Hepatocyte (in vitro differentiated cells): Measurements from ENCODE around the gene SCRT2. TPM values are rescaled to one million over a fixed set of nuclear protein-coding genes. Genes with fewer than 3 reads are reported as not detected.

Source experiments
- DNase-seq: peaks from one replicate; pipeline ENCODE4 v3.0.0-alpha.2; 2016; ENCODE audit warnings: low spot score
- H2AFZ ChIP-seq: fragments of 200-600 bp; sonication (generic); 2 replicates; pipeline ENCODE4 v1.6.0; 2016; ENCODE audit warnings: antibody characterized with exemption, mild to moderate bottlenecking
- H3K27ac ChIP-seq: fragments of 200-600 bp; sonication (generic); 2 replicates; pipeline ENCODE4 v1.5.1; 2016; ENCODE audit warnings: mild to moderate bottlenecking
- H3K27me3 ChIP-seq: fragments of 200-600 bp; sonication (generic); 2 replicates; pipeline ENCODE4 v1.6.1; 2016
- H3K36me3 ChIP-seq: fragments of 200-600 bp; sonication (generic); replicated peaks from 2 replicates; pipeline ENCODE4 v1.5.1; 2016; ENCODE audit warnings: low read depth; ENCODE audit not compliant: insufficient read depth
- H3K4me1 ChIP-seq: fragments of 200-600 bp; sonication (generic); 2 replicates; pipeline ENCODE4 v1.5.1; 2016; ENCODE audit warnings: mild to moderate bottlenecking, moderate library complexity; ENCODE audit not compliant: insufficient read depth
- H3K4me2 ChIP-seq: fragments of 200-600 bp; sonication (generic); 2 replicates; pipeline ENCODE4 v1.6.0; 2016
- H3K4me3 ChIP-seq: fragments of 200-600 bp; sonication (generic); 2 replicates; pipeline ENCODE4 v1.5.1; 2016; ENCODE audit warnings: mild to moderate bottlenecking
- H3K79me2 ChIP-seq: fragments of 200-600 bp; sonication (generic); 2 replicates; pipeline ENCODE4 v1.6.0; 2017; ENCODE audit warnings: mild to moderate bottlenecking
- H3K9me2 ChIP-seq: fragments of 200-600 bp; sonication (generic); replicated peaks from 2 replicates; pipeline ENCODE4 v1.6.0; 2017; ENCODE audit warnings: mild to moderate bottlenecking; ENCODE audit not compliant: insufficient read depth
- H3K9me3 ChIP-seq: fragments of 200-600 bp; sonication (generic); 2 replicates; pipeline ENCODE4 v1.5.1; 2016; ENCODE audit warnings: low read depth, mild to moderate bottlenecking
- H4K20me1 ChIP-seq: fragments of 200-600 bp; sonication (generic); 2 replicates; pipeline ENCODE4 v1.6.0; 2016; ENCODE audit warnings: mild to moderate bottlenecking; ENCODE audit not compliant: insufficient read depth, poor library complexity, severe bottlenecking
- EZH2 ChIP-seq: fragments of 200-600 bp; sonication (generic); IDR thresholded peaks from 2 replicates; pipeline ENCODE4 v1.6.1; 2016; ENCODE audit warnings: antibody characterized with exemption, mild to moderate bottlenecking, borderline replicate concordance
- EZH2phosphoT487 ChIP-seq: fragments of 200-600 bp; sonication (generic); IDR thresholded peaks from one replicate; pipeline ENCODE4 v1.6.1; 2018; ENCODE audit warnings: antibody characterized with exemption, mild to moderate bottlenecking, low read depth, moderate library complexity; ENCODE audit not compliant: unreplicated experiment, severe bottlenecking
- WGBS: methylation state at CpG from one replicate; pipeline ENCODE4 v1.1.6; 2016; ENCODE audit warnings: low lambda C conversion rate; ENCODE audit errors: missing lambda C conversion rate; 5-methylcytosine and 5-hydroxymethylcytosine counted together
- polyA plus RNA-seq: library from polyadenylated mRNA; unstranded; fragments of >200 nt; fragmentation: Nextera tagmentation; extraction: Ambion mirVana; gene quantifications from 2 replicates; pipeline ENCODE4 v1.2.1, GENCODE V29; 2016
- total RNA-seq: library from RNA; depleted of rRNA; stranded (reverse); fragments of >200 nt; gene quantifications from 2 replicates; pipeline ENCODE4 v1.2.3, GENCODE V29; 2014
- TF ChIP-seq, protein P1 (sequence below): fragments of 200-600 bp; sonication (generic); IDR thresholded peaks from 2 replicates; pipeline ENCODE4 v1.5.1; 2016; ENCODE audit warnings: antibody characterized with exemption, mild to moderate bottlenecking; ENCODE audit not compliant: poor library complexity

The SCRT2 gene
- total and polyA plus RNA-seq, 2 experiments from 2014 or later: not detected

DNA sequence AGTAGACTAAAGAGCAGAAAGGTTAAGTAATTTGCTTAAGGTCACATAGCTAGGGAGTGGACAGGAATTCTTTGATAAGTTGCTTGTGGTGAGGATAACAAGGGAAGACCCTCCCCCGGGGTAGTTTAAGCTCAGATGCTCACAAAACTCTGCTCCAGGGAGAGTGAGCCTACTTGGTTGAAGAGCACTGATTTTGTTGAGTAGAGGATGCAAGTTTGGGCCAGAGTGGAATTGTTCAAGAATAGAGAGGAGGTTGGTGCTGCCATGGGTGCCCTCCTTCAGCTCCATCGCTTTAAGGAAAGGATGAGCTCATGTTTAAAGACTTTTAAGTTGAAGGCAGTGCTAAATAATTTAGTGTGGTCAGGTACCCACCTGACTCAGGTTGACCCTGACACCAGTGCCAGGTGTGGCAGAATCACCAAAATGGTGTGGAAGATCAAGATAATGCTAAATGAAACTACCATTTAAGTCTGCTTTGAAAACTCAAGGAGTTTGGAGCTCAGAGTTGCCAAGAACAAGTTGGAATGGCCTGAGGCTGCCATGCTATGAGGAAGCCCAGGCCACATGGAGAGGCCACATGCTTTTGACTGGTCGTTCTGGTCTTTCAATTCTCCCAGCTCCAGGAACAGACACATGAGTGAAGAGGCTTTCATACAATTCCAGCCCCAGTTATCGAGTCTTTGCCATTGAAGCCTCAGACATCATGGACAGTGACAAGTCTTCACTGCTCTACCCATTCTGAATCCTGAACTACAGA lies 57.5 kb downstream of the SCRT2 start:
- Histone ChIP-seq H3K4me1 (no peaks in the 10 kb centered on the region), H3K79me2 (no peaks in the 10 kb centered on the region), H3K27ac (no peak overlapping the region), H3K27me3 (peaks cover 12% of the 10 kb centered on the region), H3K4me3 (no peak overlapping the region), H3K9me3 (no peaks in the 10 kb centered on the region), H3K36me3 (no peaks in the 10 kb centered on the region), H3K9me2 (no peaks in the 10 kb centered on the region), H3K4me2 (no peak overlapping the region), H4K20me1 (no peaks in the 10 kb centered on the region), H2AFZ (no peak overlapping the region)
- WGBS: 71% methylated on average over 4 of the region's 4 CpGs
- TF ChIP-seq EZH2phosphoT487 (no peak), EZH2 (no peak)
- TF ChIP-seq, protein P1, sequence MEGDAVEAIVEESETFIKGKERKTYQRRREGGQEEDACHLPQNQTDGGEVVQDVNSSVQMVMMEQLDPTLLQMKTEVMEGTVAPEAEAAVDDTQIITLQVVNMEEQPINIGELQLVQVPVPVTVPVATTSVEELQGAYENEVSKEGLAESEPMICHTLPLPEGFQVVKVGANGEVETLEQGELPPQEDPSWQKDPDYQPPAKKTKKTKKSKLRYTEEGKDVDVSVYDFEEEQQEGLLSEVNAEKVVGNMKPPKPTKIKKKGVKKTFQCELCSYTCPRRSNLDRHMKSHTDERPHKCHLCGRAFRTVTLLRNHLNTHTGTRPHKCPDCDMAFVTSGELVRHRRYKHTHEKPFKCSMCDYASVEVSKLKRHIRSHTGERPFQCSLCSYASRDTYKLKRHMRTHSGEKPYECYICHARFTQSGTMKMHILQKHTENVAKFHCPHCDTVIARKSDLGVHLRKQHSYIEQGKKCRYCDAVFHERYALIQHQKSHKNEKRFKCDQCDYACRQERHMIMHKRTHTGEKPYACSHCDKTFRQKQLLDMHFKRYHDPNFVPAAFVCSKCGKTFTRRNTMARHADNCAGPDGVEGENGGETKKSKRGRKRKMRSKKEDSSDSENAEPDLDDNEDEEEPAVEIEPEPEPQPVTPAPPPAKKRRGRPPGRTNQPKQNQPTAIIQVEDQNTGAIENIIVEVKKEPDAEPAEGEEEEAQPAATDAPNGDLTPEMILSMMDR: no peak
- no peak for DNase-seq

DNA sequence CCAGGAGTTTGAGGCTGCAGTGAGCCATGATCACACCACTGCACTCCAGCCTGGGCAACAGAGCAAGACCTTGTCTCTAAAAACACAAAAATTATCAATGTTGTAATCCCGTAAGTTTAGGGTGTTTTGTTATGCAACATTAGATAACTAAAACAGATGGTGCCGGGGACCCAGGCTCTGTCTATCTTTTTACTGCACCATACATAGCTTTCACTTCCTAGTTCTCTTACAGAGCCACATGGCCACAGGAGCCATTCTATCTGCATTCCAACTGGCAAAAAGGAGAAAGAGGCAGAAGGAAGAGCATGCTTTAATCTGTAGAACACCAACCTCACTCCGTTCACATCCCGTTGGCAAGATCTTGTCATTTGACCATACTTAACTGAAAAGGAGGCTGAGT lies 60.1 kb downstream of the SCRT2 start:
- H3K79me2 ChIP-seq: no peaks in the 10 kb centered on the region
- no peaks in the 10 kb centered on the region for H3K9me3 ChIP-seq
- no peaks in the 10 kb centered on the region for H4K20me1 ChIP-seq
- H3K4me1 ChIP-seq: no peaks in the 10 kb centered on the region
- WGBS: 84% methylated on average over 4 of the region's 4 CpGs
- no peak for DNase-seq
- H3K4me2 ChIP-seq: no peak overlapping the region
- H3K9me2 ChIP-seq: no peaks in the 10 kb centered on the region
- no peak overlapping the region for H3K4me3 ChIP-seq
- TF ChIP-seq EZH2: no peak
- no peak for TF ChIP-seq EZH2phosphoT487
- TF ChIP-seq, protein P1: no peak
- no peak overlapping the region for H2AFZ ChIP-seq
- no peak overlapping the region for H3K27ac ChIP-seq
- no peaks in the 10 kb centered on the region for H3K36me3 ChIP-seq
- peaks cover 37% of the 10 kb centered on the region for H3K27me3 ChIP-seq

DNA sequence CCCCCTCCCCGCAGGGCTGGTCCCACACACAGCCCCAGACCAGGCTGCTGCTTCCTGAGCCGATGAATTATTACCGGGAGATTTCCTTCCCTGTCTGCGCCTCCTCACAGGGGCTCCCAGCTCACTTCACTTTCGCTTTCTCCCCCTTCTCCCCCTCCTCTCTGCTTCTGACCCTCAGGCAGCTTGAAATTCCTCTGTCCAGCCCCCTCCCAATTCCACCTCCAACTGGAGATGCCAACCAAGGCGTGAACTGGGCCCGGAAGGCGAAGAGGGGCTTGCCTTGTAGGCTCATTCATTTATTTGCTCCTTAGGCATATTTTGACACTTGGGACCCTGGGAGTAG lies 63.8 kb downstream of the SCRT2 start:
- H3K9me3 ChIP-seq: no peaks in the 10 kb centered on the region
- H3K4me3 ChIP-seq: no peak overlapping the region
- no peaks in the 10 kb centered on the region for H3K9me2 ChIP-seq
- no peaks in the 10 kb centered on the region for H3K79me2 ChIP-seq
- no peak for DNase-seq
- H3K4me2 ChIP-seq: peak overlapping the region; percentile 54
- H3K27me3 ChIP-seq: peaks cover 67% of the 10 kb centered on the region
- no peaks in the 10 kb centered on the region for H4K20me1 ChIP-seq
- 33% methylated on average over 8 of the region's 8 CpGs for WGBS
- no peaks in the 10 kb centered on the region for H3K36me3 ChIP-seq
- no peak overlapping the region for H2AFZ ChIP-seq
- H3K4me1 ChIP-seq: no peaks in the 10 kb centered on the region
- TF ChIP-seq EZH2 (no peak), EZH2phosphoT487 (no peak)
- TF ChIP-seq, protein P1: no peak
- no peak overlapping the region for H3K27ac ChIP-seq

Other genes starting within 250 kb of the SCRT2 start
- 29.3 and 32.8 TPM in 2 replicates for gene TBC1D20, start 213.3 kb downstream of the SCRT2 start, total RNA-seq
- 33.9 and 35.8 TPM in 2 replicates for gene TBC1D20, start 213.3 kb downstream of the SCRT2 start, polyA plus RNA-seq
- 157 and 173 TPM in 2 replicates for gene CSNK2A1, start 132.0 kb downstream of the SCRT2 start, total RNA-seq
- gene CSNK2A1, start 132.0 kb downstream of the SCRT2 start, polyA plus RNA-seq: 63.9 and 65.6 TPM in 2 replicates
- not detected in 2 replicates for gene TCF15, start 65.5 kb downstream of the SCRT2 start, total RNA-seq
- gene TCF15, start 65.5 kb downstream of the SCRT2 start, polyA plus RNA-seq: not detected in 2 replicates
- 40.0 and 42.2 TPM in 2 replicates for gene SRXN1, start 22.6 kb downstream of the SCRT2 start, total RNA-seq
- gene SRXN1, start 22.6 kb downstream of the SCRT2 start, polyA plus RNA-seq: 26.9 and 39.6 TPM in 2 replicates
- 0.33 and 0.80 TPM in 2 replicates for gene SLC52A3, start 92.7 kb upstream of the SCRT2 start, total RNA-seq
- 0.35 and 1.0 TPM in 2 replicates for gene SLC52A3, start 92.7 kb upstream of the SCRT2 start, polyA plus RNA-seq
- gene FAM110A, start 157.9 kb upstream of the SCRT2 start, total RNA-seq: 4.4 and 4.6 TPM in 2 replicates
- gene FAM110A, start 157.9 kb upstream of the SCRT2 start, polyA plus RNA-seq: 6.1 and 8.9 TPM in 2 replicates
- gene ANGPT4, start 240.5 kb upstream of the SCRT2 start, total RNA-seq: not detected in 2 replicates
- not detected in 2 replicates for gene ANGPT4, start 240.5 kb upstream of the SCRT2 start, polyA plus RNA-seq